ENCODE results near the gene TRIM66. TPM values are rescaled to one million over a fixed set of nuclear protein-coding genes. Genes with fewer than 3 reads are reported as not detected.

The TRIM66 gene
- total and polyA plus RNA-seq, 2 experiments from 2014 or later: 1.0 to 3.3 TPM

- TF ChIP-seq, protein P1, sequence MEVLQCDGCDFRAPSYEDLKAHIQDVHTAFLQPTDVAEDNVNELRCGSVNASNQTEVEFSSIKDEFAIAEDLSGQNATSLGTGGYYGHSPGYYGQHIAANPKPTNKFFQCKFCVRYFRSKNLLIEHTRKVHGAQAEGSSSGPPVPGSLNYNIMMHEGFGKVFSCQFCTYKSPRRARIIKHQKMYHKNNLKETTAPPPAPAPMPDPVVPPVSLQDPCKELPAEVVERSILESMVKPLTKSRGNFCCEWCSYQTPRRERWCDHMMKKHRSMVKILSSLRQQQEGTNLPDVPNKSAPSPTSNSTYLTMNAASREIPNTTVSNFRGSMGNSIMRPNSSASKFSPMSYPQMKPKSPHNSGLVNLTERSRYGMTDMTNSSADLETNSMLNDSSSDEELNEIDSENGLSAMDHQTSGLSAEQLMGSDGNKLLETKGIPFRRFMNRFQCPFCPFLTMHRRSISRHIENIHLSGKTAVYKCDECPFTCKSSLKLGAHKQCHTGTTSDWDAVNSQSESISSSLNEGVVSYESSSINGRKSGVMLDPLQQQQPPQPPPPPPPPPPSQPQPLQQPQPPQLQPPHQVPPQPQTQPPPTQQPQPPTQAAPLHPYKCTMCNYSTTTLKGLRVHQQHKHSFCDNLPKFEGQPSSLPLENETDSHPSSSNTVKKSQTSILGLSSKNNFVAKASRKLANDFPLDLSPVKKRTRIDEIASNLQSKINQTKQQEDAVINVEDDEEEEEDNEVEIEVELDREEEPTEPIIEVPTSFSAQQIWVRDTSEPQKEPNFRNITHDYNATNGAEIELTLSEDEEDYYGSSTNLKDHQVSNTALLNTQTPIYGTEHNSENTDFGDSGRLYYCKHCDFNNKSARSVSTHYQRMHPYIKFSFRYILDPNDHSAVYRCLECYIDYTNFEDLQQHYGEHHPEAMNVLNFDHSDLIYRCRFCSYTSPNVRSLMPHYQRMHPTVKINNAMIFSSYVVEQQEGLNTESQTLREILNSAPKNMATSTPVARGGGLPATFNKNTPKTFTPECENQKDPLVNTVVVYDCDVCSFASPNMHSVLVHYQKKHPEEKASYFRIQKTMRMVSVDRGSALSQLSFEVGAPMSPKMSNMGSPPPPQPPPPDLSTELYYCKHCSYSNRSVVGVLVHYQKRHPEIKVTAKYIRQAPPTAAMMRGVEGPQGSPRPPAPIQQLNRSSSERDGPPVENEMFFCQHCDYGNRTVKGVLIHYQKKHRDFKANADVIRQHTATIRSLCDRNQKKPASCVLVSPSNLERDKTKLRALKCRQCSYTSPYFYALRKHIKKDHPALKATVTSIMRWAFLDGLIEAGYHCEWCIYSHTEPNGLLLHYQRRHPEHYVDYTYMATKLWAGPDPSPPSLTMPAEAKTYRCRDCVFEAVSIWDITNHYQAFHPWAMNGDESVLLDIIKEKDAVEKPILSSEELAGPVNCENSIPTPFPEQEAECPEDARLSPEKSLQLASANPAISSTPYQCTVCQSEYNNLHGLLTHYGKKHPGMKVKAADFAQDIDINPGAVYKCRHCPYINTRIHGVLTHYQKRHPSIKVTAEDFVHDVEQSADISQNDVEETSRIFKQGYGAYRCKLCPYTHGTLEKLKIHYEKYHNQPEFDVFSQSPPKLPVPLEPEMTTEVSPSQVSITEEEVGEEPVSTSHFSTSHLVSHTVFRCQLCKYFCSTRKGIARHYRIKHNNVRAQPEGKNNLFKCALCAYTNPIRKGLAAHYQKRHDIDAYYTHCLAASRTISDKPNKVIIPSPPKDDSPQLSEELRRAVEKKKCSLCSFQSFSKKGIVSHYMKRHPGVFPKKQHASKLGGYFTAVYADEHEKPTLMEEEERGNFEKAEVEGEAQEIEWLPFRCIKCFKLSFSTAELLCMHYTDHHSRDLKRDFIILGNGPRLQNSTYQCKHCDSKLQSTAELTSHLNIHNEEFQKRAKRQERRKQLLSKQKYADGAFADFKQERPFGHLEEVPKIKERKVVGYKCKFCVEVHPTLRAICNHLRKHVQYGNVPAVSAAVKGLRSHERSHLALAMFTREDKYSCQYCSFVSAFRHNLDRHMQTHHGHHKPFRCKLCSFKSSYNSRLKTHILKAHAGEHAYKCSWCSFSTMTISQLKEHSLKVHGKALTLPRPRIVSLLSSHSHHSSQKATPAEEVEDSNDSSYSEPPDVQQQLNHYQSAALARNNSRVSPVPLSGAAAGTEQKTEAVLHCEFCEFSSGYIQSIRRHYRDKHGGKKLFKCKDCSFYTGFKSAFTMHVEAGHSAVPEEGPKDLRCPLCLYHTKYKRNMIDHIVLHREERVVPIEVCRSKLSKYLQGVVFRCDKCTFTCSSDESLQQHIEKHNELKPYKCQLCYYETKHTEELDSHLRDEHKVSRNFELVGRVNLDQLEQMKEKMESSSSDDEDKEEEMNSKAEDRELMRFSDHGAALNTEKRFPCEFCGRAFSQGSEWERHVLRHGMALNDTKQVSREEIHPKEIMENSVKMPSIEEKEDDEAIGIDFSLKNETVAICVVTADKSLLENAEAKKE (CRISPR knock-in tag; IDR thresholded peaks at IDR 0.05): no peak
- TF ChIP-seq CREB1 (CRISPR knock-in tag; IDR thresholded peaks at IDR 0.05; ENCODE audit: low read depth): no peak
Measured at GRCh38 chr11:8650401-8650990, 32.0 kb downstream of the TRIM66 start (continued).

DNA sequence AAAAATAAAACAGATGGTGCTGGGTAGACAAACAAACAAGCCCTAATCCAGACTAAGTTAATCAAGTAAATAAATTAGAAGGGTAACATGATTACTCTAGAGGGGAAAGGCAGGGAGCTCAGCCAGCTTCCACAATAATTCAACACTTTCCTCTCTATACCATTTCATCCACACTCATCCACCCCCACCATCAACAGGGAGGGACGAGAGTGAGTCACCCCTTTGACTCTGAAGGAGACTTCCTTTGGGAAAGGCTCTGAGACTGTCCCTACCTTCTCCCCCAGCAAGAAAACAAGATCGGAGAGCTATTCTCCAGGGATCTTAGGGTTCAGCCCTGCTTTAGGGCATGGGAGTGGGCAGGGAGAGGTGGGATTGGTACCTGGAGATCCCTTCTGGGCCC lies 33.1 kb downstream of the TRIM66 start:
- no peak overlapping the region for H3K27ac ChIP-seq (ENCODE audit: low read depth)
- H3K4me2 ChIP-seq: no peak overlapping the region
- H3K27me3 Mint-ChIP-seq (ENCODE audit: insufficient read depth, low read depth, poor library complexity): peaks cover 2% of the 10 kb centered on the region
- H3K79me2 ChIP-seq (replicated peaks; ENCODE audit: insufficient read depth): no peaks in the 10 kb centered on the region
- H3K36me3 Mint-ChIP-seq (ENCODE audit: low read depth): no peaks in the 10 kb centered on the region
- no peaks in the 10 kb centered on the region for H4K20me1 ChIP-seq (replicated peaks; ENCODE audit: insufficient read depth)
- no peak overlapping the region for H3K4me3 Mint-ChIP-seq
- no peaks in the 10 kb centered on the region for H3K9me3 Mint-ChIP-seq
- H3K27me3 ChIP-seq (ENCODE audit: insufficient read depth): no peaks in the 10 kb centered on the region
- H3F3A ChIP-seq (replicated peaks; ENCODE audit: low read depth): no peaks in the 10 kb centered on the region
- H3K36me3 ChIP-seq (ENCODE audit: insufficient read depth): no peaks in the 10 kb centered on the region
- DNase-seq (ENCODE audit: low spot score): no peak
- no peak overlapping the region for H2AFZ ChIP-seq
- no peaks in the 10 kb centered on the region for H3K4me1 Mint-ChIP-seq
- no peak overlapping the region for H3K27ac Mint-ChIP-seq
- H3K9me2 ChIP-seq (ENCODE audit: insufficient read depth): no peaks in the 10 kb centered on the region
- no peaks in the 10 kb centered on the region for H3K4me1 ChIP-seq (ENCODE audit: insufficient read depth)
- no peak for ATAC-seq
- no peak overlapping the region for H3K4me3 ChIP-seq
- TF ChIP-seq EZH2phosphoT487 (IDR thresholded peaks at IDR 0.05; ENCODE audit: unreplicated experiment): no peak
- TF ChIP-seq POLR2AphosphoS5 (IDR thresholded peaks at IDR 0.05; ENCODE audit: low read depth): no peak
- TF ChIP-seq, protein P1 (CRISPR knock-in tag; IDR thresholded peaks at IDR 0.05): no peak
- TF ChIP-seq, protein P2, sequence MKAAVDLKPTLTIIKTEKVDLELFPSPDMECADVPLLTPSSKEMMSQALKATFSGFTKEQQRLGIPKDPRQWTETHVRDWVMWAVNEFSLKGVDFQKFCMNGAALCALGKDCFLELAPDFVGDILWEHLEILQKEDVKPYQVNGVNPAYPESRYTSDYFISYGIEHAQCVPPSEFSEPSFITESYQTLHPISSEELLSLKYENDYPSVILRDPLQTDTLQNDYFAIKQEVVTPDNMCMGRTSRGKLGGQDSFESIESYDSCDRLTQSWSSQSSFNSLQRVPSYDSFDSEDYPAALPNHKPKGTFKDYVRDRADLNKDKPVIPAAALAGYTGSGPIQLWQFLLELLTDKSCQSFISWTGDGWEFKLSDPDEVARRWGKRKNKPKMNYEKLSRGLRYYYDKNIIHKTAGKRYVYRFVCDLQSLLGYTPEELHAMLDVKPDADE (IDR thresholded peaks at IDR 0.05): no peak
- TF ChIP-seq JUNB (IDR thresholded peaks at IDR 0.05; ENCODE audit: unreplicated experiment): no peak
- no peak for TF ChIP-seq STAT1 (IDR thresholded peaks at IDR 0.05; ENCODE audit: unreplicated experiment)
- no peak for TF ChIP-seq CREB1 (CRISPR knock-in tag; IDR thresholded peaks at IDR 0.05; ENCODE audit: low read depth)
- TF ChIP-seq NANOG (IDR thresholded peaks at IDR 0.05; ENCODE audit: borderline replicate concordance): no peak
- no peak for TF ChIP-seq ZNF331 (CRISPR knock-in tag; IDR thresholded peaks at IDR 0.05; ENCODE audit: low read depth)
